A172 (cell line): ENCODE results near the gene BASP1. TPM values are rescaled to one million over a fixed set of nuclear protein-coding genes. Genes with fewer than 3 reads are reported as not detected.
"Not testable (repeated sequence)": the region's sequence is repeated elsewhere in the genome, so short reads cannot be mapped to it uniquely, and the experiment has no call there.

Source experiments
- DNase-seq: peaks from one replicate; pipeline ENCODE4 v3.0.0-alpha.2; 2015; ENCODE audit warnings: low spot score
- total RNA-seq: library from RNA; depleted of rRNA; stranded (reverse); fragments of >200 nt; shearing (Covaris generic); gene quantifications from 2 replicates; pipeline ENCODE4 v1.2.3, GENCODE V29; 2014

BASP1 gene
- total RNA-seq, 1 experiment from 2014 or later: 49.2 TPM

- no peak for DNase-seq
These were observed 71.1 kb downstream of the BASP1 start for GRCh38 chr5:17288570-17288969.

GRCh38 chr5:17289681-17290539 is 72.5 kb downstream of the BASP1 start:
- no peak for DNase-seq

- no peak for DNase-seq
These were observed 73.1 kb downstream of the BASP1 start for GRCh38 chr5:17290540-17290974.

GRCh38 chr5:17292434-17293015 is 75.1 kb downstream of the BASP1 start:
- DNase-seq: no peak

- no peak for DNase-seq
These were observed 77.3 kb downstream of the BASP1 start for GRCh38 chr5:17294639-17295311.

- DNase-seq: no peak
These were observed 78.2 kb downstream of the BASP1 start for GRCh38 chr5:17295671-17296070.

- DNase-seq: no peak
These were observed 84.7 kb downstream of the BASP1 start for GRCh38 chr5:17302106-17302505.

GRCh38 chr5:17302604-17303003 is 85.2 kb downstream of the BASP1 start:
- DNase-seq: no peak

- no peak for DNase-seq
These were observed 86.9 kb downstream of the BASP1 start for GRCh38 chr5:17304282-17304681.

- no peak for DNase-seq
These were observed 87.6 kb downstream of the BASP1 start for GRCh38 chr5:17305017-17305416.

GRCh38 chr5:17305964-17306725 is 88.7 kb downstream of the BASP1 start:
- peak; percentile 72 for DNase-seq

- DNase-seq: no peak
These were observed 89.3 kb downstream of the BASP1 start for GRCh38 chr5:17306726-17307091.

GRCh38 chr5:17307440-17307839 is 90.0 kb downstream of the BASP1 start:
- not testable (repeated sequence) for DNase-seq

- no peak for DNase-seq
These were observed 91.1 kb downstream of the BASP1 start for GRCh38 chr5:17308326-17309065.

- DNase-seq: no peak
These were observed 92.0 kb downstream of the BASP1 start for GRCh38 chr5:17309462-17309861.

GRCh38 chr5:17310502-17310901 is 93.1 kb downstream of the BASP1 start:
- not testable (repeated sequence) for DNase-seq

GRCh38 chr5:17311811-17312210 is 94.4 kb downstream of the BASP1 start:
- DNase-seq: not testable (repeated sequence)

- DNase-seq: no peak
These were observed 94.9 kb downstream of the BASP1 start for GRCh38 chr5:17312358-17312757.

- DNase-seq: no peak
These were observed 97.6 kb downstream of the BASP1 start for GRCh38 chr5:17314907-17315471.

- no peak for DNase-seq
These were observed 98.3 kb downstream of the BASP1 start for GRCh38 chr5:17315710-17316221.
